GM23338 (cell line): ENCODE results near the gene TSC22D1. TPM values are rescaled to one million over a fixed set of nuclear protein-coding genes. Genes with fewer than 3 reads are reported as not detected.

Source experiments
- ATAC-seq: fragments of 200-7000 bp; cut with Tn5 transposase; 3 replicates; pipeline ENCODE4 v1.9.1; 2020
- DNase-seq: peaks from one replicate; pipeline ENCODE4 v3.0.0-alpha.2; 2015; ENCODE audit warnings: low spot score
- H2AFZ ChIP-seq: fragments of 200-600 bp; sonication (generic); 2 replicates; pipeline ENCODE4 v1.8.0; 2016; ENCODE audit warnings: antibody characterized with exemption, mild to moderate bottlenecking, moderate library complexity
- H3F3A ChIP-seq: fragments of 200-600 bp; sonication (generic); replicated peaks from 2 replicates; pipeline ENCODE4 v1.8.0; 2017; ENCODE audit warnings: antibody characterized with exemption, mixed run types, low read depth
- H3K27ac ChIP-seq: fragments of 200-600 bp; sonication (generic); 2 replicates; pipeline ENCODE4 v1.6.1; 2016; ENCODE audit warnings: low read depth
- H3K27me3 ChIP-seq: fragments of 200-600 bp; sonication (generic); 2 replicates; pipeline ENCODE4 v1.8.0; 2016; ENCODE audit warnings: mild to moderate bottlenecking, mixed run types, moderate library complexity; ENCODE audit not compliant: insufficient read depth
- H3K36me3 ChIP-seq: fragments of 200-600 bp; sonication (generic); 2 replicates; pipeline ENCODE4 v1.8.0; 2016; ENCODE audit warnings: mild to moderate bottlenecking; ENCODE audit not compliant: insufficient read depth
- H3K4me1 ChIP-seq: fragments of 200-600 bp; sonication (generic); 2 replicates; pipeline ENCODE4 v1.8.0; 2016; ENCODE audit warnings: mild to moderate bottlenecking, moderate library complexity; ENCODE audit not compliant: insufficient read depth
- H3K4me2 ChIP-seq: fragments of 200-600 bp; sonication (generic); 2 replicates; pipeline ENCODE4 v1.7.1; 2017; ENCODE audit warnings: mixed run types
- H3K4me3 ChIP-seq: fragments of 200-600 bp; sonication (generic); 2 replicates; pipeline ENCODE4 v1.6.1; 2016; ENCODE audit warnings: mixed run types
- H3K79me2 ChIP-seq: fragments of 200-600 bp; sonication (generic); replicated peaks from 2 replicates; pipeline ENCODE4 v1.8.0; 2017; ENCODE audit warnings: mild to moderate bottlenecking; ENCODE audit not compliant: insufficient read depth
- H3K9me2 ChIP-seq: fragments of 200-600 bp; sonication (generic); 2 replicates; pipeline ENCODE4 v1.8.0; 2017; ENCODE audit not compliant: insufficient read depth
- H4K20me1 ChIP-seq: fragments of 200-600 bp; sonication (generic); replicated peaks from 2 replicates; pipeline ENCODE4 v1.8.0; 2017; ENCODE audit warnings: mild to moderate bottlenecking; ENCODE audit not compliant: insufficient read depth
- H3K27ac Mint-ChIP-seq: 2 replicates; pipeline ENCODE4 v1.8.0; 2020; ENCODE audit warnings: inconsistent platforms, mild to moderate bottlenecking, moderate library complexity, mixed read lengths
- H3K27me3 Mint-ChIP-seq: 3 replicates; pipeline ENCODE4 v1.8.0; 2022; ENCODE audit warnings: low read depth, mild to moderate bottlenecking, moderate library complexity, mixed read lengths, inconsistent platforms; ENCODE audit not compliant: insufficient read depth, poor library complexity
- H3K36me3 Mint-ChIP-seq: 3 replicates; pipeline ENCODE4 v1.8.0; 2021; ENCODE audit warnings: low read depth, mild to moderate bottlenecking, inconsistent platforms, moderate library complexity, mixed read lengths
- H3K4me1 Mint-ChIP-seq: 3 replicates; pipeline ENCODE4 v1.8.0; 2020; ENCODE audit warnings: mild to moderate bottlenecking, inconsistent platforms, mixed read lengths
- H3K4me3 Mint-ChIP-seq: 3 replicates; pipeline ENCODE4 v1.8.0; 2021; ENCODE audit warnings: moderate library complexity, mild to moderate bottlenecking, inconsistent platforms, mixed read lengths
- H3K9me3 Mint-ChIP-seq: 3 replicates; pipeline ENCODE4 v1.8.0; 2020; ENCODE audit warnings: moderate library complexity, mild to moderate bottlenecking, inconsistent platforms, mixed read lengths
- CREB1 ChIP-seq: fragments of 250-450 bp; sonication (Bioruptor Pico); IDR thresholded peaks from 2 replicates; pipeline ENCODE4 v1.5.0; 2020; ENCODE audit warnings: low read depth, mild to moderate bottlenecking, moderate library complexity
- EZH2 ChIP-seq: fragments of 200-600 bp; sonication (generic); IDR thresholded peaks from one replicate; pipeline ENCODE4 v1.8.0; 2017; ENCODE audit warnings: antibody characterized with exemption, mild to moderate bottlenecking, low read depth; ENCODE audit not compliant: unreplicated experiment
- JUNB ChIP-seq: IDR thresholded peaks from one replicate; pipeline ENCODE4 v1.6.1; 2016; ENCODE audit warnings: antibody characterized with exemption; ENCODE audit not compliant: unreplicated experiment
- NANOG ChIP-seq: IDR thresholded peaks from 2 replicates; pipeline ENCODE4 v1.6.1; 2016; ENCODE audit warnings: antibody characterized with exemption, borderline replicate concordance
- polyA plus RNA-seq: library from polyadenylated mRNA; unstranded; fragments of >200 nt; fragmentation: Nextera tagmentation; extraction: Ambion mirVana; gene quantifications from 2 replicates; pipeline ENCODE4 v1.2.1, GENCODE V29; 2016
- total RNA-seq: library from RNA; depleted of rRNA; stranded (reverse); fragments of >200 nt; shearing (Covaris generic); gene quantifications from 2 replicates; pipeline ENCODE4 v1.2.3, GENCODE V29; 2014
- TF ChIP-seq, protein P1 (sequence below), 2 experiments: fragments of 200-600 bp in 1 of 2; sonication (generic) in 1 of 2; conservative IDR thresholded peaks; 2 replicates each; pipeline versions ENCODE4 v1.5.1 to v1.6.1; 2016 to 2017; ENCODE audit warnings: antibody characterized with exemption in 2 of 2, low read depth in 2 of 2, mild to moderate bottlenecking in 2 of 2, moderate library complexity in 1 of 2
- TF ChIP-seq, protein P2 (sequence below): IDR thresholded peaks from one replicate; pipeline ENCODE4 v1.6.1; 2018; ENCODE audit warnings: antibody characterized with exemption; ENCODE audit not compliant: unreplicated experiment
- TF ChIP-seq, protein P3 (sequence below): fragments of 250-450 bp; sonication (Bioruptor Pico); IDR thresholded peaks from 2 replicates; pipeline ENCODE4 v1.5.0; 2020; ENCODE audit warnings: mild to moderate bottlenecking, moderate library complexity

Gene TSC22D1
- total and polyA plus RNA-seq, 2 experiments from 2014 or later, result 58.5 to 114 TPM

DNA sequence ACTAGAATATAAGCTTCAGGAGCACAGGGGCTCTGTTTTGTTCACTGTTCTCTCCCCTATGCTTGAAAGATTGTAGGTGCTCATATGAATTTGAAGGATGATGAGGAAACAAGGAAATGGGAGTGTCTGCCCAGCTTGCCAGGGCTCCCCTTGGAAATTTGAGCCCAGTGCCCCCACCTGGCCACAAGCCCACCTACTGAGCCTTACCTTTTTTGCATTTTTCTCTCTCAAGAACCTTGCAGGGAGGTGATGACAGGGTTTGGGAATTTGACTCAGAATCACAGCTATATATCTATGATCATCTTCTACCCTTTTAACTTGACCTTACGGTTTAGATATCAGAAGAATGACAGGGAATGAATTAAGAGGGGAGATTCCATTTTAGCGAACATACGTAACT lies 168.8 kb downstream of the TSC22D1 start:
- H3K4me3 ChIP-seq, result no peak overlapping the region
- Mint-ChIP-seq H3K9me3 (no peaks in the 10 kb centered on the region), H3K36me3 (0 out of 3 replicates have a peak, but pooled peaks cover under 1% of the 10 kb centered on the region), H3K4me3 (no peak overlapping the region), H3K27ac (no peak overlapping the region), H3K27me3 (peaks cover 14% of the 10 kb centered on the region), H3K4me1 (peaks cover 57% of the 10 kb centered on the region)
- H4K20me1 ChIP-seq, result no peaks in the 10 kb centered on the region
- peaks cover 58% of the 10 kb centered on the region for H3K4me1 ChIP-seq
- H3K9me2 ChIP-seq, result no peaks in the 10 kb centered on the region
- H3K27ac ChIP-seq, result no peak overlapping the region
- H2AFZ ChIP-seq, result no peak overlapping the region
- DNase-seq (peak; percentile 41), ATAC-seq (no peak)
- H3K36me3 ChIP-seq, result no peaks in the 10 kb centered on the region
- 0 out of 2 replicates have a peak, but pooled peaks cover 2% of the 10 kb centered on the region for H3F3A ChIP-seq
- H3K79me2 ChIP-seq, result no peaks in the 10 kb centered on the region
- TF ChIP-seq JUNB (no peak), NANOG (no peak)
- TF ChIP-seq, protein P1, sequence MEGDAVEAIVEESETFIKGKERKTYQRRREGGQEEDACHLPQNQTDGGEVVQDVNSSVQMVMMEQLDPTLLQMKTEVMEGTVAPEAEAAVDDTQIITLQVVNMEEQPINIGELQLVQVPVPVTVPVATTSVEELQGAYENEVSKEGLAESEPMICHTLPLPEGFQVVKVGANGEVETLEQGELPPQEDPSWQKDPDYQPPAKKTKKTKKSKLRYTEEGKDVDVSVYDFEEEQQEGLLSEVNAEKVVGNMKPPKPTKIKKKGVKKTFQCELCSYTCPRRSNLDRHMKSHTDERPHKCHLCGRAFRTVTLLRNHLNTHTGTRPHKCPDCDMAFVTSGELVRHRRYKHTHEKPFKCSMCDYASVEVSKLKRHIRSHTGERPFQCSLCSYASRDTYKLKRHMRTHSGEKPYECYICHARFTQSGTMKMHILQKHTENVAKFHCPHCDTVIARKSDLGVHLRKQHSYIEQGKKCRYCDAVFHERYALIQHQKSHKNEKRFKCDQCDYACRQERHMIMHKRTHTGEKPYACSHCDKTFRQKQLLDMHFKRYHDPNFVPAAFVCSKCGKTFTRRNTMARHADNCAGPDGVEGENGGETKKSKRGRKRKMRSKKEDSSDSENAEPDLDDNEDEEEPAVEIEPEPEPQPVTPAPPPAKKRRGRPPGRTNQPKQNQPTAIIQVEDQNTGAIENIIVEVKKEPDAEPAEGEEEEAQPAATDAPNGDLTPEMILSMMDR (conservative IDR thresholded peaks at IDR 0.05; ENCODE audit: low read depth in 2 of 2), result 0 out of 4 replicates have a peak, but pooled peaks of 1 of the 2 experiments have one; percentile 9
- peak overlapping the region; percentile 15; the same call in 1 of the 2 replicates for H3K4me2 ChIP-seq
- no peaks in the 10 kb centered on the region for H3K27me3 ChIP-seq

DNA sequence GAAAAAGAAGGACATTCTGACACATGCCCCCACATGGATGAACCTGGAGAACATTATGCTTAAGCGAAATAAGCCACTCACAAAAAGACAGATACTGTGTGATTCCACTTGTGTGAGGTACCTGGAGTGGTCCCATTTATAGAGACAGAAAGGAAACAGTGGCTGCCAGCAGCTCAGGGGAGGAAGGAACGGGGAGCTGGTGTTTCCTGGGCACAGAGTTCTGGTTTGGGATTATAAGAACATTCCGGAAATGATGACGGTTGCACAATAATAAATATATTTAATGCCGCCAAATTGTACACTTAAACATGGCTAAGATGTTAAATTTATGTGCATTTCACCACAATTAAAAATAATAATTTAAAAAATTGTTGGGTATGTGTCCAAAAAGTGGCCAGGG lies 169.5 kb downstream of the TSC22D1 start:
- DNase-seq, result no peak
- Histone ChIP-seq H4K20me1 (no peaks in the 10 kb centered on the region), H3K4me3 (no peak overlapping the region), H3K9me2 (no peaks in the 10 kb centered on the region), H3F3A (0 out of 2 replicates have a peak, but pooled peaks cover 2% of the 10 kb centered on the region), H3K4me1 (peaks cover 60% of the 10 kb centered on the region), H3K79me2 (no peaks in the 10 kb centered on the region), H3K27ac (no peak overlapping the region), H3K36me3 (no peaks in the 10 kb centered on the region), H3K4me2 (no peak overlapping the region), H2AFZ (no peak overlapping the region), H3K27me3 (no peaks in the 10 kb centered on the region)
- no peak overlapping the region for H3K4me3 Mint-ChIP-seq
- H3K36me3 Mint-ChIP-seq, result no peaks in the 10 kb centered on the region
- no peak for ATAC-seq
- peaks cover 10% of the 10 kb centered on the region for H3K27me3 Mint-ChIP-seq
- no peaks in the 10 kb centered on the region for H3K9me3 Mint-ChIP-seq
- peaks cover 60% of the 10 kb centered on the region for H3K4me1 Mint-ChIP-seq
- no peak overlapping the region for H3K27ac Mint-ChIP-seq
- TF ChIP-seq, protein P2, sequence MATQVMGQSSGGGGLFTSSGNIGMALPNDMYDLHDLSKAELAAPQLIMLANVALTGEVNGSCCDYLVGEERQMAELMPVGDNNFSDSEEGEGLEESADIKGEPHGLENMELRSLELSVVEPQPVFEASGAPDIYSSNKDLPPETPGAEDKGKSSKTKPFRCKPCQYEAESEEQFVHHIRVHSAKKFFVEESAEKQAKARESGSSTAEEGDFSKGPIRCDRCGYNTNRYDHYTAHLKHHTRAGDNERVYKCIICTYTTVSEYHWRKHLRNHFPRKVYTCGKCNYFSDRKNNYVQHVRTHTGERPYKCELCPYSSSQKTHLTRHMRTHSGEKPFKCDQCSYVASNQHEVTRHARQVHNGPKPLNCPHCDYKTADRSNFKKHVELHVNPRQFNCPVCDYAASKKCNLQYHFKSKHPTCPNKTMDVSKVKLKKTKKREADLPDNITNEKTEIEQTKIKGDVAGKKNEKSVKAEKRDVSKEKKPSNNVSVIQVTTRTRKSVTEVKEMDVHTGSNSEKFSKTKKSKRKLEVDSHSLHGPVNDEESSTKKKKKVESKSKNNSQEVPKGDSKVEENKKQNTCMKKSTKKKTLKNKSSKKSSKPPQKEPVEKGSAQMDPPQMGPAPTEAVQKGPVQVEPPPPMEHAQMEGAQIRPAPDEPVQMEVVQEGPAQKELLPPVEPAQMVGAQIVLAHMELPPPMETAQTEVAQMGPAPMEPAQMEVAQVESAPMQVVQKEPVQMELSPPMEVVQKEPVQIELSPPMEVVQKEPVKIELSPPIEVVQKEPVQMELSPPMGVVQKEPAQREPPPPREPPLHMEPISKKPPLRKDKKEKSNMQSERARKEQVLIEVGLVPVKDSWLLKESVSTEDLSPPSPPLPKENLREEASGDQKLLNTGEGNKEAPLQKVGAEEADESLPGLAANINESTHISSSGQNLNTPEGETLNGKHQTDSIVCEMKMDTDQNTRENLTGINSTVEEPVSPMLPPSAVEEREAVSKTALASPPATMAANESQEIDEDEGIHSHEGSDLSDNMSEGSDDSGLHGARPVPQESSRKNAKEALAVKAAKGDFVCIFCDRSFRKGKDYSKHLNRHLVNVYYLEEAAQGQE, result no peak
- TF ChIP-seq, protein P1 (conservative IDR thresholded peaks at IDR 0.05; ENCODE audit: low read depth in 2 of 2), result no peak
- no peak for TF ChIP-seq EZH2
- TF ChIP-seq, protein P3, sequence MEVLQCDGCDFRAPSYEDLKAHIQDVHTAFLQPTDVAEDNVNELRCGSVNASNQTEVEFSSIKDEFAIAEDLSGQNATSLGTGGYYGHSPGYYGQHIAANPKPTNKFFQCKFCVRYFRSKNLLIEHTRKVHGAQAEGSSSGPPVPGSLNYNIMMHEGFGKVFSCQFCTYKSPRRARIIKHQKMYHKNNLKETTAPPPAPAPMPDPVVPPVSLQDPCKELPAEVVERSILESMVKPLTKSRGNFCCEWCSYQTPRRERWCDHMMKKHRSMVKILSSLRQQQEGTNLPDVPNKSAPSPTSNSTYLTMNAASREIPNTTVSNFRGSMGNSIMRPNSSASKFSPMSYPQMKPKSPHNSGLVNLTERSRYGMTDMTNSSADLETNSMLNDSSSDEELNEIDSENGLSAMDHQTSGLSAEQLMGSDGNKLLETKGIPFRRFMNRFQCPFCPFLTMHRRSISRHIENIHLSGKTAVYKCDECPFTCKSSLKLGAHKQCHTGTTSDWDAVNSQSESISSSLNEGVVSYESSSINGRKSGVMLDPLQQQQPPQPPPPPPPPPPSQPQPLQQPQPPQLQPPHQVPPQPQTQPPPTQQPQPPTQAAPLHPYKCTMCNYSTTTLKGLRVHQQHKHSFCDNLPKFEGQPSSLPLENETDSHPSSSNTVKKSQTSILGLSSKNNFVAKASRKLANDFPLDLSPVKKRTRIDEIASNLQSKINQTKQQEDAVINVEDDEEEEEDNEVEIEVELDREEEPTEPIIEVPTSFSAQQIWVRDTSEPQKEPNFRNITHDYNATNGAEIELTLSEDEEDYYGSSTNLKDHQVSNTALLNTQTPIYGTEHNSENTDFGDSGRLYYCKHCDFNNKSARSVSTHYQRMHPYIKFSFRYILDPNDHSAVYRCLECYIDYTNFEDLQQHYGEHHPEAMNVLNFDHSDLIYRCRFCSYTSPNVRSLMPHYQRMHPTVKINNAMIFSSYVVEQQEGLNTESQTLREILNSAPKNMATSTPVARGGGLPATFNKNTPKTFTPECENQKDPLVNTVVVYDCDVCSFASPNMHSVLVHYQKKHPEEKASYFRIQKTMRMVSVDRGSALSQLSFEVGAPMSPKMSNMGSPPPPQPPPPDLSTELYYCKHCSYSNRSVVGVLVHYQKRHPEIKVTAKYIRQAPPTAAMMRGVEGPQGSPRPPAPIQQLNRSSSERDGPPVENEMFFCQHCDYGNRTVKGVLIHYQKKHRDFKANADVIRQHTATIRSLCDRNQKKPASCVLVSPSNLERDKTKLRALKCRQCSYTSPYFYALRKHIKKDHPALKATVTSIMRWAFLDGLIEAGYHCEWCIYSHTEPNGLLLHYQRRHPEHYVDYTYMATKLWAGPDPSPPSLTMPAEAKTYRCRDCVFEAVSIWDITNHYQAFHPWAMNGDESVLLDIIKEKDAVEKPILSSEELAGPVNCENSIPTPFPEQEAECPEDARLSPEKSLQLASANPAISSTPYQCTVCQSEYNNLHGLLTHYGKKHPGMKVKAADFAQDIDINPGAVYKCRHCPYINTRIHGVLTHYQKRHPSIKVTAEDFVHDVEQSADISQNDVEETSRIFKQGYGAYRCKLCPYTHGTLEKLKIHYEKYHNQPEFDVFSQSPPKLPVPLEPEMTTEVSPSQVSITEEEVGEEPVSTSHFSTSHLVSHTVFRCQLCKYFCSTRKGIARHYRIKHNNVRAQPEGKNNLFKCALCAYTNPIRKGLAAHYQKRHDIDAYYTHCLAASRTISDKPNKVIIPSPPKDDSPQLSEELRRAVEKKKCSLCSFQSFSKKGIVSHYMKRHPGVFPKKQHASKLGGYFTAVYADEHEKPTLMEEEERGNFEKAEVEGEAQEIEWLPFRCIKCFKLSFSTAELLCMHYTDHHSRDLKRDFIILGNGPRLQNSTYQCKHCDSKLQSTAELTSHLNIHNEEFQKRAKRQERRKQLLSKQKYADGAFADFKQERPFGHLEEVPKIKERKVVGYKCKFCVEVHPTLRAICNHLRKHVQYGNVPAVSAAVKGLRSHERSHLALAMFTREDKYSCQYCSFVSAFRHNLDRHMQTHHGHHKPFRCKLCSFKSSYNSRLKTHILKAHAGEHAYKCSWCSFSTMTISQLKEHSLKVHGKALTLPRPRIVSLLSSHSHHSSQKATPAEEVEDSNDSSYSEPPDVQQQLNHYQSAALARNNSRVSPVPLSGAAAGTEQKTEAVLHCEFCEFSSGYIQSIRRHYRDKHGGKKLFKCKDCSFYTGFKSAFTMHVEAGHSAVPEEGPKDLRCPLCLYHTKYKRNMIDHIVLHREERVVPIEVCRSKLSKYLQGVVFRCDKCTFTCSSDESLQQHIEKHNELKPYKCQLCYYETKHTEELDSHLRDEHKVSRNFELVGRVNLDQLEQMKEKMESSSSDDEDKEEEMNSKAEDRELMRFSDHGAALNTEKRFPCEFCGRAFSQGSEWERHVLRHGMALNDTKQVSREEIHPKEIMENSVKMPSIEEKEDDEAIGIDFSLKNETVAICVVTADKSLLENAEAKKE (CRISPR knock-in tag), result no peak
- no peak for TF ChIP-seq CREB1 (CRISPR knock-in tag)
- no peak for TF ChIP-seq NANOG
